HL-60 (cell line): ENCODE data around the gene TNFRSF8.

Experiments
- DNase-seq, 2 experiments: peaks; one replicate each; pipeline ENCODE4 v3.0.0-alpha.2; 2010 to 2020; ENCODE audit warnings: low read depth in 1 of 2, low spot score in 1 of 2
- H3K27ac ChIP-seq: fragments of 250-450 bp; sonication (Bioruptor Pico); replicated peaks from 2 replicates; pipeline ENCODE4 v1.5.1; 2020; ENCODE audit warnings: mild to moderate bottlenecking, moderate library complexity
- H3K27me3 ChIP-seq: fragments of 250-450 bp; sonication (Bioruptor Pico); 2 replicates; pipeline ENCODE4 v1.5.1; 2021; ENCODE audit warnings: mild to moderate bottlenecking, moderate library complexity; ENCODE audit not compliant: insufficient read depth, poor library complexity, severe bottlenecking
- H3K4me3 ChIP-seq: replicated peaks from 2 replicates; pipeline ENCODE4 v1.5.1; 2011; ENCODE audit warnings: mild to moderate bottlenecking, control low read depth, low read length; ENCODE audit not compliant: insufficient read depth
- GABPA ChIP-seq: IDR thresholded peaks from 2 replicates; pipeline ENCODE4 v1.6.1; 2012; ENCODE audit warnings: low read depth
- POLR2AphosphoS5 ChIP-seq: IDR thresholded peaks from 2 replicates; pipeline ENCODE4 v1.6.1; 2012; ENCODE audit warnings: low read depth
- REST ChIP-seq: IDR thresholded peaks from 2 replicates; pipeline ENCODE4 v1.6.1; 2012; ENCODE audit warnings: low read depth; ENCODE audit not compliant: insufficient replicate concordance
- SPI1 ChIP-seq: IDR thresholded peaks from 2 replicates; pipeline ENCODE4 v1.6.1; 2012; ENCODE audit warnings: low read depth, mild to moderate bottlenecking, borderline replicate concordance
- TF ChIP-seq, protein P1 (sequence below): IDR thresholded peaks from one replicate; pipeline ENCODE4 v1.5.1; 2011; ENCODE audit warnings: low read length, control low read depth, inconsistent platforms; ENCODE audit not compliant: insufficient read depth

The TNFRSF8 gene

DNA sequence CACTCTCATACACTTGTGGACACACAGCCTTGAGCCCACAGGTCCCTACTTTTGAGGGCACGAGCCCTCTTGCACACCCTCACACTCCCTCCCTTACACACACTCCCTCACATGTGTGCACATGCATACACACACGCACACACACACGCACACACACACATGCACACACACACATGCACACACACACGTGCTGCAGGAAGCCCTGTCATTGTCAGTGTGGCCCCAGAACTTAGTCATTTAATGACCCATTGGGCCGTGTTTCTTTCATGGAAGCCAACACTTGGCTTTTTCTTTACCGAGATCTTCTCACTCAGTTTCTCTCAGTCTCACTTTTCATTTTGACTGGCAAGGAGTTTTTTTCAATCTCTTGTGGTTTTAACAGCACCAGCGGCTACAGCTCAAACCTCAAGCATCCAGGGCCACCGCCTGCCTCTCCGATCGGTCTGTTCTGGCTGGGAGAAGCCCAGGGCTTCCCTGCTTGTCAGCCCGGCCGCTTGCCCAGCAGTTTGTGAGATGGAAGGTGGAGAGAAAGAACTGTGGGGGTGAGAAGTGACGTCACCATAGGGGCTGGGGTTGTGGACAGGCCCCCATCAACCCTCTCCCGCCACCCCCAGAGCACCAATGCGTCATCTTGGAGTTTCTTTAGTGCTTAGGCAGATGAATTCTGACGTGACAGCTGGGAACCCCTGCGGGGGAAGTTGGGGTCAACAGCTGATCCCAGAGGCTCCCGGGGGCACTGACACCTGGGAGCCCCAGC, 15.8 kb upstream of the TNFRSF8 start:
- no peaks in the 10 kb centered on the region for H3K27me3 ChIP-seq
- H3K4me3 ChIP-seq: no peak overlapping the region
- TF ChIP-seq POLR2AphosphoS5 (no peak), REST (no peak), SPI1 (no peak), GABPA (no peak)
- TF ChIP-seq, protein P1, sequence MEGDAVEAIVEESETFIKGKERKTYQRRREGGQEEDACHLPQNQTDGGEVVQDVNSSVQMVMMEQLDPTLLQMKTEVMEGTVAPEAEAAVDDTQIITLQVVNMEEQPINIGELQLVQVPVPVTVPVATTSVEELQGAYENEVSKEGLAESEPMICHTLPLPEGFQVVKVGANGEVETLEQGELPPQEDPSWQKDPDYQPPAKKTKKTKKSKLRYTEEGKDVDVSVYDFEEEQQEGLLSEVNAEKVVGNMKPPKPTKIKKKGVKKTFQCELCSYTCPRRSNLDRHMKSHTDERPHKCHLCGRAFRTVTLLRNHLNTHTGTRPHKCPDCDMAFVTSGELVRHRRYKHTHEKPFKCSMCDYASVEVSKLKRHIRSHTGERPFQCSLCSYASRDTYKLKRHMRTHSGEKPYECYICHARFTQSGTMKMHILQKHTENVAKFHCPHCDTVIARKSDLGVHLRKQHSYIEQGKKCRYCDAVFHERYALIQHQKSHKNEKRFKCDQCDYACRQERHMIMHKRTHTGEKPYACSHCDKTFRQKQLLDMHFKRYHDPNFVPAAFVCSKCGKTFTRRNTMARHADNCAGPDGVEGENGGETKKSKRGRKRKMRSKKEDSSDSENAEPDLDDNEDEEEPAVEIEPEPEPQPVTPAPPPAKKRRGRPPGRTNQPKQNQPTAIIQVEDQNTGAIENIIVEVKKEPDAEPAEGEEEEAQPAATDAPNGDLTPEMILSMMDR: no peak
- DNase-seq: no peak
- no peak overlapping the region for H3K27ac ChIP-seq

DNA sequence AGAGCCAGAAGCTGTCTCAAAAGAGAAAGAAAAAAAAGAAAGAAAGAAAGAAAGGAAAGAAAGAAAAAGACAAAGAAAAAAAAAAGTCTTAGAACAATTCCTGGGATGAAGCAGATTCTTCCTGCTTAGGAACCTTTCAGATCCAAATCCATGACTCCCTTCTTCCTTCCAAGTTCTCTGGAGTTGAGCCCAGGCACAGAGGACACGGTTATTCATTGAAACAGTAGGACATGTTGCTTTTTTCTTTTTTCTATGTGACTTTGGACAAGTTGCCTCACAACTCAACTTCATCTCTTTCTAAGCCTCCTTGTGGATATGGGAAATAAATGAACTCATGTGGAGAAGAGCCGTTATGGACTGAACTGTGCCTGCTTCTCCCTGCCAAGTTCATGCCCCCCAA, 14.7 kb upstream of the TNFRSF8 start:
- Histone ChIP-seq H3K4me3 (no peak overlapping the region), H3K27me3 (no peaks in the 10 kb centered on the region), H3K27ac (no peak overlapping the region)
- DNase-seq: no peak
- TF ChIP-seq REST (no peak), SPI1 (no peak), GABPA (no peak), POLR2AphosphoS5 (no peak)
- TF ChIP-seq, protein P1: no peak

GRCh38 chr1:12049616-12050015, 13.5 kb upstream of the TNFRSF8 start:
- DNase-seq: peak in 1 of 2 experiments; percentile 41
- no peak overlapping the region for H3K27ac ChIP-seq
- H3K4me3 ChIP-seq: no peak overlapping the region
- TF ChIP-seq, protein P1: peak; percentile 11
- TF ChIP-seq GABPA: no peak
- no peaks in the 10 kb centered on the region for H3K27me3 ChIP-seq

- TF ChIP-seq REST (no peak), GABPA (no peak), SPI1 (no peak), POLR2AphosphoS5 (no peak)
- TF ChIP-seq, protein P1: no peak
- H3K27me3 ChIP-seq: no peaks in the 10 kb centered on the region
- H3K4me3 ChIP-seq: no peak overlapping the region
- no peak for DNase-seq
- no peak overlapping the region for H3K27ac ChIP-seq
Observed at GRCh38 chr1:12051361-12051760, 11.7 kb upstream of the TNFRSF8 start.
